PFSK-1 (cell line): ENCODE measurements around the gene BPHL.

ENCODE experiments used
- FOXP2 ChIP-seq: optimal IDR thresholded peaks from 2 replicates; pipeline ENCODE3; 2011; ENCODE audit warnings: borderline replicate concordance, control low read depth, inconsistent platforms; ENCODE audit not compliant: insufficient read depth; ENCODE audit errors: extremely low read length, extremely low read depth
- POLR2AphosphoS5 ChIP-seq: IDR thresholded peaks from 2 replicates; pipeline ENCODE4 v1.6.1; 2012; ENCODE audit warnings: low read depth, mild to moderate bottlenecking, control low read depth, low read length, moderate library complexity
- REST ChIP-seq, 2 experiments: IDR thresholded peaks; 2 replicates each; pipeline versions ENCODE4 v1.6.1 to v1.8.0; 2011 to 2012; ENCODE audit warnings: low read depth in 2 of 2, low read length in 2 of 2, control low read depth in 1 of 2, inconsistent platforms in 1 of 2, mild to moderate bottlenecking in 1 of 2, moderate library complexity in 1 of 2; ENCODE audit not compliant: insufficient read depth in 1 of 2
- SIN3A ChIP-seq: IDR thresholded peaks from 2 replicates; pipeline ENCODE4 v1.6.1; 2012; ENCODE audit warnings: mild to moderate bottlenecking, low read length, moderate library complexity, borderline replicate concordance; ENCODE audit not compliant: insufficient read depth
- TAF1 ChIP-seq: IDR thresholded peaks from 2 replicates; pipeline ENCODE4 v1.6.1; 2012; ENCODE audit warnings: low read length, control low read depth, borderline replicate concordance; ENCODE audit not compliant: insufficient read depth

Gene BPHL

GRCh38 chr6:3194535-3195419 lies 76.3 kb downstream of the BPHL start:
- no peak for TF ChIP-seq POLR2AphosphoS5
- TF ChIP-seq TAF1 = no peak
- TF ChIP-seq SIN3A = no peak
- no peak for TF ChIP-seq FOXP2

- TF ChIP-seq REST (IDR thresholded peaks at IDR 0.05; ENCODE audit: insufficient read depth in 1 of 2, low read depth in 2 of 2, low read length in 2 of 2) (no peak), FOXP2 (no peak), SIN3A (no peak), TAF1 (no peak), POLR2AphosphoS5 (no peak)
Observed at GRCh38 chr6:3195420-3195694, 76.8 kb downstream of the BPHL start.

DNA sequence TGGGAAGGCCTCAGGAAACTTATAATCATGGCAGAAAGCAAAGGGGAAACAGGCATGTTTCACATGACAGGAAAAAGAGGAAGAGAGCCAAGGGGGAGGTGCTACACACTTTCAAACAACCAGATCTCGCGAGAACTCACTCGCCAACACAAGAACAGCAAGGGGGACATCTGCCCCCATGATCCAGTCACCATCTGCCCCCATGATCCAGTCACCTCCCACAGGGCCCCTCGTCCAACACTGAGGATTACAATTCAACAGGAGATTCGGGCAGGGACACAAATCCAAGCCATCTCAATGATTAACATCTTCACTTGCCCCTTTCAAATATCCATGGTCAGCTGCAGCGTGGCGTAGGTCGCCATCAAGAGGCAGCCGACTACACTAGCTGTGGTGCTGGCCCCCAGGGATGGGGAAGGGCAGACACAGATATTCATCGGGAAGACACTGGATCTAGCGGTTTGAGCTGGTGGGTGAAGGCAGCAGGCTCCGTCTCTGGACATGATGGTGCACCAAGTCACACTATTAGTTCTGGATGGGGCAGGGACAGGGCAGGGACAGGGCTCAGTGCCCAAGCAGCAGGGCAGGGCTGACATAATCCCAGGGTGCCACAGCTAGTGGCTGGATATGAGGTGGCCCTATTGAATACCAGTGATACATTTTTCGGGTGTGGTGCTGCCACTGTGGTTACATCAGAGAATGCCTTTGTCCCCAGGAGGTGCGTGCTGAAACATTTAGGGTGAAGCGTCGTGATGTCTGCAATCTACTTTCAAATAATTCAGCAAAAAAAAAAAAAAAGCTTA lies 77.4 kb downstream of the BPHL start:
- TF ChIP-seq REST (IDR thresholded peaks at IDR 0.05; ENCODE audit: insufficient read depth in 1 of 2, low read depth in 2 of 2, low read length in 2 of 2) (no peak; a peak in 1 of 4 replicates), SIN3A (no peak), FOXP2 (no peak), TAF1 (no peak), POLR2AphosphoS5 (no peak)

DNA sequence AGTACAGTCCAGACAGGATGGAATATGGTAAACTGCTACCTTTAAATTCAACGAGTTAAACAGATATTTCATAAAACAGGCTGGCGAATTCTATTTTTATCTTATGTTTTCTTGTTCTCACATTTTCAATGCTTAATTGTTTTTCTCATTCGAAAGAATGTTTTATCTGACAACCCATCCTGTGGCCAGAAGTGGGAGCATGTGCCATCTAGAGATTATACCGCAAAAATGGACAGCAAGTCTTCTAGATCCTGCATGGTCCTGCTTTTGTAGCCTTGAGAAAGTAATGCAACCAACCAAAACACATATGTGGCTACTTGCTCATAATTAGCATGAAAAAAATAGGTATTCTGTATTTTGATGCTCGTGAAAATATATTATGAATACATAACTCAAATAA lies 78.3 kb downstream of the BPHL start:
- TF ChIP-seq POLR2AphosphoS5 (no peak), REST (IDR thresholded peaks at IDR 0.05; ENCODE audit: insufficient read depth in 1 of 2, low read depth in 2 of 2, low read length in 2 of 2) (no peak), SIN3A (no peak), FOXP2 (no peak), TAF1 (no peak)

- TF ChIP-seq TAF1 (no peak), REST (IDR thresholded peaks at IDR 0.05; ENCODE audit: insufficient read depth in 1 of 2, low read depth in 2 of 2, low read length in 2 of 2) (no peak), SIN3A (no peak), FOXP2 (no peak), POLR2AphosphoS5 (no peak)
Observed at GRCh38 chr6:3199382-3199781, 80.9 kb downstream of the BPHL start.
